Measurements from ENCODE around the gene ZNF718. TPM values are rescaled to one million over a fixed set of nuclear protein-coding genes. Genes with fewer than 3 reads are reported as not detected.
"Not testable (repeated sequence)": the region's sequence is repeated elsewhere in the genome, so short reads cannot be mapped to it uniquely, and the experiment has no call there.

The ZNF718 gene
- 1 to 10 TPM; 7.7 TPM for total RNA-seq

- Mint-ChIP-seq H3K27me3 (no peaks in the 10 kb centered on the region), H3K36me3 (peaks cover 46% of the 10 kb centered on the region), H3K4me3 (peak within 1 kb of the TSS; percentile 96), H3K9me3 (peaks cover 29% of the 10 kb centered on the region), H3K4me1 (ENCODE audit: low read depth) (peaks cover 28% of the 10 kb centered on the region), H3K27ac (peak within 1 kb of the TSS; percentile 98)
- CTCF ChIA-PET, result interaction anchor here (1.7 to 1.8 kb wide), 2 partner anchors 120 to 478 kb away, joined by 4 to 9 read pairs; no protein-coding TSS in a partner anchor
- DNase-seq, result peak; percentile 96
- POLR2A ChIA-PET, result interaction anchor here (0.6 to 1.9 kb wide), 7 partner anchors 11 to 369 kb away, joined by 3 to 18 read pairs (median 7); partner anchors contain the start of gene ZNF141
- intact Hi-C loops (cut with micrococcal nuclease), result loop anchor here (5.0 kb wide), 3 partner anchors 88 to 373 kb away; partner anchors contain the start of genes PIGG and ZNF721
These were observed at the start of gene ZNF718 for GRCh38 chr4:124275-125081. ZNF718 (plus strand) TSS chr4:124501; CDS start chr4:124671, 170 bp downstream.

GRCh38 chr4:85951-86350, 38.4 kb upstream of the ZNF718 start:
- Mint-ChIP-seq H3K36me3 (peaks cover 54% of the 10 kb centered on the region), H3K27me3 (no peaks in the 10 kb centered on the region), H3K27ac (no peak overlapping the region), H3K4me3 (no peak overlapping the region), H3K9me3 (peaks cover 78% of the 10 kb centered on the region), H3K4me1 (ENCODE audit: low read depth) (no peaks in the 10 kb centered on the region)
- intact Hi-C loops (cut with micrococcal nuclease), result no loop called here
- ChIA-PET POLR2A (no interaction called here), CTCF (no interaction called here)
- no peak for DNase-seq

DNA sequence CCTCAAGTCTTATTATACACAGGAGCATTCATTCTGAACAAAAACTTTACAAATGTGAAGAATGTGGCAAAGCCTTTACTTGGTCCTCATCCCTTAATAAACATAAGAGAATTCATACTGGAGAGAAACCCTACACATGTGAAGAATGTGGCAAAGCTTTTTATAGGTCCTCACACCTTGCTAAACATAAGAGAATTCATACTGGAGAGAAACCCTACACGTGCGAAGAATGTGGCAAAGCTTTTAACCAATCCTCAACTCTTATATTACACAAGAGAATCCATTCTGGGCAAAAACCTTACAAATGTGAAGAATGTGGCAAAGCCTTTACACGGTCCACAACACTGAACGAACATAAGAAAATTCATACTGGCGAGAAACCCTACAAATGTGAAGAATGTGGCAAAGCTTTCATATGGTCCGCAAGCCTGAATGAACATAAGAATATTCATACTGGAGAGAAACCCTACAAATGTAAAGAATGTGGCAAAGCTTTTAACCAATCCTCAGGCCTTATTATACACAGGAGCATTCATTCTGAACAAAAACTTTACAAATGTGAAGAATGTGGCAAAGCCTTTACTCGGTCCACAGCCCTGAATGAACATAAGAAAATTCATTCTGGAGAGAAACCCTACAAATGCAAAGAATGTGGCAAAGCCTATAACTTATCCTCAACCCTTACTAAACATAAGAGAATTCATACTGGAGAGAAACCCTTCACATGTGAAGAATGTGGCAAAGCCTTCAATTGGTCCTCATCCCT, 37.6 kb upstream of the ZNF718 start:
- H3K4me3 Mint-ChIP-seq; DNase-seq; H3K27ac Mint-ChIP-seq; intact Hi-C loops (cut with micrococcal nuclease); H3K27me3 Mint-ChIP-seq; CTCF ChIA-PET; POLR2A ChIA-PET; H3K4me1 Mint-ChIP-seq (ENCODE audit: low read depth): not testable (repeated sequence)
- H3K9me3 Mint-ChIP-seq, result peaks cover 80% of the 10 kb centered on the region
- peaks cover 54% of the 10 kb centered on the region for H3K36me3 Mint-ChIP-seq

GRCh38 chr4:98386-98785, 25.9 kb upstream of the ZNF718 start:
- Mint-ChIP-seq H3K27ac (no peak overlapping the region), H3K4me1 (ENCODE audit: low read depth) (no peaks in the 10 kb centered on the region), H3K9me3 (peaks cover 70% of the 10 kb centered on the region), H3K27me3 (no peaks in the 10 kb centered on the region), H3K4me3 (no peak overlapping the region), H3K36me3 (peaks cover 37% of the 10 kb centered on the region)
- CTCF ChIA-PET, result interaction anchor here (0.8 kb wide), 1 partner anchor 29 kb away, joined by 4 read pairs; no protein-coding TSS in a partner anchor
- POLR2A ChIA-PET, result no interaction called here
- intact Hi-C loops (cut with micrococcal nuclease), result no loop called here
- no peak for DNase-seq

DNA sequence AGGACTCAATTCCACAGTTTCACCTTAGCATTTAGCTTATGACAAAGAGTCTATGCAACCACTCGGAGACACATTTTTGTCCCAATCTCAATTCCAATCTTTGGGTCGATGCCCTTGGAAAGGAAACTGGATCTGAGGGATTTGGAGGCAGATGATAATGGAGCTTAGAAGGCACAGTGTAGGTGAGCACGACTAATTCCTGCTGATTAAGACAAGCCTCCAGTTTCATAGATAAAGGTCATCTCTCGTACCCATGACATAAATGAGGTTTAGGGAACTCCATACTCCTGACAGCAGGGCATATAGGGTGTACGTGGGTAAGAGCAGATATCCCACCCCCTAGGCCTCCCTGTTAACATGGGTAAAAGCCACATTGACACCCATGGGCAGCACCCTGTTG, 24.4 kb upstream of the ZNF718 start:
- Mint-ChIP-seq H3K9me3 (peaks cover 63% of the 10 kb centered on the region), H3K36me3 (peaks cover 31% of the 10 kb centered on the region), H3K27me3 (peaks cover 1% of the 10 kb centered on the region), H3K4me1 (ENCODE audit: low read depth) (no peaks in the 10 kb centered on the region), H3K4me3 (no peak overlapping the region), H3K27ac (no peak overlapping the region)
- CTCF ChIA-PET, result no interaction called here
- intact Hi-C loops (cut with micrococcal nuclease), result no loop called here
- no peak for DNase-seq
- POLR2A ChIA-PET, result no interaction called here

DNA sequence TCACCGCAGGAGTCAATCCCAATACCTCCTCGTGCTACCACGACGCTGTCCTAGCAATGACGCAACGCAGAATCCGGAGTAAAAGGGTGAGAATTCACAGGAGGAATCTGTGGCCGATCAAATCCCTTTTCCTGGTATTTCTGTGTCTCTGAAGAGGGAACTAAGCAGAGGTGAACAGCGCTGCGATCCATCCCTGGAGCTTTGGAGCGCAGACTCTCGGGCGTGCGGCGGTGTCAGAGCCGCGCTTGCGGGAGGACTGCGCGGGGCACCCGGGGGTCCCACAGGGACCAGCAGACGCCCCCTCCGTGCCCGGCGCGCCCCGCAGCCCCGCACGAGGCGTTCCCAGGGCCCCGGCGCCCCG, 17.2 kb upstream of the ZNF718 start:
- CTCF ChIA-PET, result no interaction called here
- peaks cover 49% of the 10 kb centered on the region for H3K36me3 Mint-ChIP-seq

GRCh38 chr4:107444-108429, 16.6 kb upstream of the ZNF718 start:
- DNase-seq, result no peak
- intact Hi-C loops (cut with micrococcal nuclease), result no loop called here
- H3K27ac Mint-ChIP-seq, result no peak overlapping the region
- peaks cover 62% of the 10 kb centered on the region for H3K9me3 Mint-ChIP-seq
- H3K27me3 Mint-ChIP-seq, result peaks cover 49% of the 10 kb centered on the region
- CTCF ChIA-PET, result no interaction called here
- peaks cover 45% of the 10 kb centered on the region for H3K36me3 Mint-ChIP-seq
- H3K4me1 Mint-ChIP-seq (ENCODE audit: low read depth), result no peaks in the 10 kb centered on the region
- no peak overlapping the region for H3K4me3 Mint-ChIP-seq
- POLR2A ChIA-PET, result no interaction called here

More for the DNA sequence above, 17.2 kb upstream of the ZNF718 start:
- H3K4me3 Mint-ChIP-seq, result no peak overlapping the region
- H3K4me1 Mint-ChIP-seq (ENCODE audit: low read depth), result no peaks in the 10 kb centered on the region
- POLR2A ChIA-PET, result no interaction called here
- peaks cover 49% of the 10 kb centered on the region for H3K27me3 Mint-ChIP-seq
- H3K9me3 Mint-ChIP-seq, result peaks cover 67% of the 10 kb centered on the region
- no peak overlapping the region for H3K27ac Mint-ChIP-seq
- no peak for DNase-seq
- intact Hi-C loops (cut with micrococcal nuclease), result no loop called here

GRCh38 chr4:112771-113170, 11.5 kb upstream of the ZNF718 start:
- H3K27ac Mint-ChIP-seq, result no peak overlapping the region
- CTCF ChIA-PET, result no interaction called here
- POLR2A ChIA-PET, result no interaction called here
- no peaks in the 10 kb centered on the region for H3K4me1 Mint-ChIP-seq (ENCODE audit: low read depth)
- no peak overlapping the region for H3K4me3 Mint-ChIP-seq
- peaks cover 46% of the 10 kb centered on the region for H3K9me3 Mint-ChIP-seq
- DNase-seq, result no peak
- peaks cover 35% of the 10 kb centered on the region for H3K27me3 Mint-ChIP-seq
- intact Hi-C loops (cut with micrococcal nuclease), result no loop called here
- peaks cover 36% of the 10 kb centered on the region for H3K36me3 Mint-ChIP-seq

- POLR2A ChIA-PET, result no interaction called here
- intact Hi-C loops (cut with micrococcal nuclease), result no loop called here
- no peak for DNase-seq
- no peak overlapping the region for H3K27ac Mint-ChIP-seq
- H3K9me3 Mint-ChIP-seq, result peaks cover 42% of the 10 kb centered on the region
- H3K36me3 Mint-ChIP-seq, result peaks cover 30% of the 10 kb centered on the region
- H3K4me1 Mint-ChIP-seq (ENCODE audit: low read depth), result no peaks in the 10 kb centered on the region
- H3K4me3 Mint-ChIP-seq, result no peak overlapping the region
- peaks cover 25% of the 10 kb centered on the region for H3K27me3 Mint-ChIP-seq
- CTCF ChIA-PET, result no interaction called here
These were observed 10.6 kb upstream of the ZNF718 start for GRCh38 chr4:113732-114131.

DNA sequence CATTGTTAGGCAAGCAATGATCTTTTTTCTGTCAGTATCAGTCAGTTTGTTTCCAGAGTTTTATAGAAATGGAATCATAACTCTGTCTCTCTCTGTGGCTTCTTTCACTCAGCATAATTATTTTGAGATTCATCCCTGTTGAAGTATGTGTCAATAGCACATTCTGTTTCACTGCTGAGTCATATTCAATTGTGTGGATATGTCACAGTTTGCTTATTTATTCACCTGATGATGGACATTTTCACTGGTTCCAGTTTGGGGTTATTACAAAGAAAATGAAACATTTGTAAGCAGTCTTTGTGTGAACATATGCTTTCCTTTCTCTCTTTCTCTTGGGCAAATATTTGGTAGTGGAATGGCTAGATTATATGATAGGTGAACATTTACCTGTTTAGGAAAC, 10.2 kb upstream of the ZNF718 start:
- peaks cover 39% of the 10 kb centered on the region for H3K9me3 Mint-ChIP-seq
- no peak overlapping the region for H3K27ac Mint-ChIP-seq
- POLR2A ChIA-PET, result no interaction called here
- CTCF ChIA-PET, result no interaction called here
- H3K4me1 Mint-ChIP-seq (ENCODE audit: low read depth), result no peaks in the 10 kb centered on the region
- DNase-seq, result no peak
- H3K36me3 Mint-ChIP-seq, result peaks cover 27% of the 10 kb centered on the region
- intact Hi-C loops (cut with micrococcal nuclease), result no loop called here
- H3K27me3 Mint-ChIP-seq, result peaks cover 21% of the 10 kb centered on the region
- H3K4me3 Mint-ChIP-seq, result no peak overlapping the region

GRCh38 chr4:116499-116898, 7.8 kb upstream of the ZNF718 start:
- peaks cover 9% of the 10 kb centered on the region for H3K4me1 Mint-ChIP-seq (ENCODE audit: low read depth)

More at GRCh38 chr4:116499-116898, 7.8 kb upstream of the ZNF718 start:
- no peak overlapping the region for H3K4me3 Mint-ChIP-seq
- peaks cover 26% of the 10 kb centered on the region for H3K36me3 Mint-ChIP-seq
- DNase-seq, result no peak
- no peak overlapping the region for H3K27ac Mint-ChIP-seq
- POLR2A ChIA-PET, result interaction anchor here (0.6 kb wide), 1 partner anchor 583 kb away, joined by 3 read pairs; no protein-coding TSS in a partner anchor
- intact Hi-C loops (cut with micrococcal nuclease), result no loop called here
- H3K27me3 Mint-ChIP-seq, result peaks cover 4% of the 10 kb centered on the region
- H3K9me3 Mint-ChIP-seq, result peaks cover 44% of the 10 kb centered on the region
- CTCF ChIA-PET, result no interaction called here
